Muscle of arm (tissue), 12 donors: Measurements from ENCODE around the gene SCN3A. TPM values are rescaled to one million over a fixed set of nuclear protein-coding genes. Genes with fewer than 3 reads are reported as not detected.

Source experiments
- DNase-seq: peaks from one replicate; pipeline ENCODE4 v3.0.0-alpha.2; 2013
- polyA plus RNA-seq, 12 donors: library from polyadenylated mRNA; unstranded; fragments of 120-200 nt; gene quantifications; one replicate each; pipeline ENCODE4 v1.2.1, GENCODE V29; 2013; ENCODE audit not compliant: insufficient read length in 12 of 12

SCN3A gene
- polyA plus RNA-seq, 12 donors: 0.38 to 3.6 (median 0.80) TPM; not detected in 1

DNA sequence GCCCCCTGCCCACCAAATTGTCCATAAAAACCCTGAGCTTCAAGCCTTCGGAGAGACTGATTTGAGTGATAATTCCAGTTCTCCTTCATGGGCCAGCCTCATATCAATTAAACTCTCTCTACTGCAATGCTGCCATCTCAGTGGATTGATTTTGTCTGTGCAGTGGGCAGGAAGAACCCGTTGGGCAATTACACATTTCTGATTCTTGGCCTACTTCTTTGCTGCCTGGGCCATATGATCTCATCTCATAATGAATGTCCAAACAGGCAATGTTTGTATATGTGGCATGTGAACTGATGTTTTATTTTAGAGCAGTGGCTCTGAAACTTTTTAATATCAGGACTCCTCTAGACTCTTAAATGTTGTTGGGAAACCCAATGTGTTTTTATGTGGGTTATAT, 147.3 kb downstream of the SCN3A start:
- no peak for DNase-seq

- DNase-seq: no peak
Observed at GRCh38 chr2:165055082-165055851, 148.6 kb downstream of the SCN3A start.

- no peak for DNase-seq
Observed at GRCh38 chr2:165054652-165055051, 149.2 kb downstream of the SCN3A start.

GRCh38 chr2:165044505-165045303, 159.1 kb downstream of the SCN3A start:
- DNase-seq: no peak

Other genes with a start within 250 kb of the SCN3A start
- gene SLC38A11, start 248.5 kb downstream of the SCN3A start, polyA plus RNA-seq: 1 to 10 TPM in 2 of 12 donors, under 1 TPM in 9, not detected in 1; 0.28 to 9.2 (median 0.50) TPM
- under 1 TPM in 9 of 12 donors, not detected in 3; 0.01 to 0.23 (median 0.10) TPM for gene SCN2A, start 35.4 kb upstream of the SCN3A start, polyA plus RNA-seq